ENCODE measurements around the gene EPSTI1.

- TF ChIP-seq, protein P1, sequence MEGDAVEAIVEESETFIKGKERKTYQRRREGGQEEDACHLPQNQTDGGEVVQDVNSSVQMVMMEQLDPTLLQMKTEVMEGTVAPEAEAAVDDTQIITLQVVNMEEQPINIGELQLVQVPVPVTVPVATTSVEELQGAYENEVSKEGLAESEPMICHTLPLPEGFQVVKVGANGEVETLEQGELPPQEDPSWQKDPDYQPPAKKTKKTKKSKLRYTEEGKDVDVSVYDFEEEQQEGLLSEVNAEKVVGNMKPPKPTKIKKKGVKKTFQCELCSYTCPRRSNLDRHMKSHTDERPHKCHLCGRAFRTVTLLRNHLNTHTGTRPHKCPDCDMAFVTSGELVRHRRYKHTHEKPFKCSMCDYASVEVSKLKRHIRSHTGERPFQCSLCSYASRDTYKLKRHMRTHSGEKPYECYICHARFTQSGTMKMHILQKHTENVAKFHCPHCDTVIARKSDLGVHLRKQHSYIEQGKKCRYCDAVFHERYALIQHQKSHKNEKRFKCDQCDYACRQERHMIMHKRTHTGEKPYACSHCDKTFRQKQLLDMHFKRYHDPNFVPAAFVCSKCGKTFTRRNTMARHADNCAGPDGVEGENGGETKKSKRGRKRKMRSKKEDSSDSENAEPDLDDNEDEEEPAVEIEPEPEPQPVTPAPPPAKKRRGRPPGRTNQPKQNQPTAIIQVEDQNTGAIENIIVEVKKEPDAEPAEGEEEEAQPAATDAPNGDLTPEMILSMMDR (IDR thresholded peaks at IDR 0.05): no peak
- TF ChIP-seq POLR2A (IDR thresholded peaks at IDR 0.05): no peak
Measured at GRCh38 chr13:42994878-42995277, 2.8 kb upstream of the EPSTI1 start.

All from transverse colon (tissue), 3 donors.